Right atrium auricular region (tissue), 2 donors: ENCODE results near the gene RNF180. TPM values are rescaled to one million over a fixed set of nuclear protein-coding genes. Genes with fewer than 3 reads are reported as not detected.

Source experiments
- DNase-seq: peaks from one replicate; pipeline ENCODE4 v3.0.0-alpha.2; 2019; ENCODE audit warnings: low spot score
- H3K27ac ChIP-seq, 2 donors: fragments of 200-600 bp; sonication (generic); 1 replicate in 1 of 2; 2 replicates in 1 of 2; pipeline ENCODE4 v1.5.1; 2016 to 2019
- H3K27me3 ChIP-seq, 2 donors: fragments of 200-600 bp; sonication (generic); one replicate each; pipeline versions ENCODE4 v1.5.1 to v1.6.0; 2017 to 2019
- H3K36me3 ChIP-seq: fragments of 200-600 bp; sonication (generic); one replicate; pipeline ENCODE4 v1.5.1; 2016
- H3K4me1 ChIP-seq, 2 donors: fragments of 200-600 bp; sonication (generic); one replicate each; pipeline versions ENCODE4 v1.5.1 to v1.6.0; 2017 to 2019
- H3K4me3 ChIP-seq, 2 donors: fragments of 200-600 bp; sonication (generic); 1 replicate in 1 of 2; 2 replicates in 1 of 2; pipeline ENCODE4 v1.5.1; 2017 to 2019; ENCODE audit warnings: mild to moderate bottlenecking in 1 of 2, moderate library complexity in 1 of 2
- H3K9me3 ChIP-seq, 2 donors: fragments of 200-600 bp; sonication (generic); one replicate each; pipeline ENCODE4 v1.5.1; 2019
- CTCF ChIP-seq, 2 donors: fragments of 200-600 bp; sonication (generic); IDR thresholded peaks; one replicate each; pipeline ENCODE4 v1.5.1; 2019; ENCODE audit warnings: antibody characterized with exemption in 2 of 2
- total RNA-seq, 2 donors: library from RNA; depleted of rRNA; stranded (reverse); fragments of >200 nt; gene quantifications; one replicate each; pipeline ENCODE4 v1.1.0, GENCODE V29; 2016

The RNF180 gene
- total RNA-seq, 2 donors from 2014 or later = 17.8 to 21.1 TPM

DNA sequence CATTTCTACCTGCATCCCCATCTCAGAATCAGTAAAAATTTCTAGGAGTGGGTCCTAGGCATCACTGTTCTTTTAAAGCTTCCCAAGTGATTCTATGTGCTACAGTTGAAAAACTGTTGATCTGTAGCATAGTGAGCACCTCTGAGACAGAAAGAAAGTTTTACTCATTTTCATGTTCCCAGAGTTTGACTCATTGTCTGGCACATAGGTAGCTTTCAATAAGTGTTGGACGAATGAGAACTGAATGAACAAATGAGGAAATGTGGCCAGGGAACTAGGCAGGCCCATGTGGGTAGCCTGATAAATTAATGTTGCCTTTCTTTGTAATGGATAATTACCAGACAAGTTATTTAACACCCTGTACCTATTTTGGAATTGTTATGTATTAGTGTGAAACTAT, 33.8 kb downstream of the RNF180 start:
- H3K27ac ChIP-seq = no peak overlapping the region
- H3K36me3 ChIP-seq = no peaks in the 10 kb centered on the region
- no peak overlapping the region for H3K4me3 ChIP-seq
- H3K9me3 ChIP-seq = no peaks in the 10 kb centered on the region
- no peaks in the 10 kb centered on the region for H3K27me3 ChIP-seq
- DNase-seq = no peak
- no peak for TF ChIP-seq CTCF (IDR thresholded peaks at IDR 0.05)
- no peaks in the 10 kb centered on the region for H3K4me1 ChIP-seq

GRCh38 chr5:64201996-64202395, 36.4 kb downstream of the RNF180 start:
- no peaks in the 10 kb centered on the region for H3K36me3 ChIP-seq
- H3K27me3 ChIP-seq = no peaks in the 10 kb centered on the region
- H3K9me3 ChIP-seq = no peaks in the 10 kb centered on the region
- DNase-seq = no peak
- no peak for TF ChIP-seq CTCF (IDR thresholded peaks at IDR 0.05)
- no peaks in the 10 kb centered on the region for H3K4me1 ChIP-seq
- H3K27ac ChIP-seq = no peak overlapping the region
- H3K4me3 ChIP-seq = no peak overlapping the region

DNA sequence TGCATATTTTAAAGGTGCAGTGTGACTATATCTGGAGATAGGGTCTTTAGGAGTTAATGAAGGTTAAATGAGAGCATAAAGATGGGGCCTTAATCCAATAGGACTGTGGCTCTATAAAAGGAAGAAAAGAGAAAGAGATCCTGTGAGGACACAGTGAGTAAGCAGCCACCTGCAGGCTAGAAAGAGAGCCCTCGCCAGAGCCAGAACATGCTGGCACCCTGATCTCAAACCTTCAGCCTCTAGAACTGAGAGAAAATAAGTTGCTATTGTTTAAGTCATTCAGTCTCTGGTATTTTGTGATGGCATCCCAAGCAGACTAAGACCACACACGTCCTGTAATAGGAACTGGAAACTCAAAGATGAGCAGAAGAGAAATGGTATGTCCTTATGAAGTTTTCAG, 41.0 kb downstream of the RNF180 start:
- DNase-seq = no peak
- no peak overlapping the region for H3K4me3 ChIP-seq
- H3K4me1 ChIP-seq = peaks cover 0 to 8% of the 10 kb centered on the region in 2 donors
- TF ChIP-seq CTCF (IDR thresholded peaks at IDR 0.05) = no peak
- no peak overlapping the region for H3K27ac ChIP-seq
- no peaks in the 10 kb centered on the region for H3K36me3 ChIP-seq
- no peaks in the 10 kb centered on the region for H3K27me3 ChIP-seq
- no peaks in the 10 kb centered on the region for H3K9me3 ChIP-seq

DNA sequence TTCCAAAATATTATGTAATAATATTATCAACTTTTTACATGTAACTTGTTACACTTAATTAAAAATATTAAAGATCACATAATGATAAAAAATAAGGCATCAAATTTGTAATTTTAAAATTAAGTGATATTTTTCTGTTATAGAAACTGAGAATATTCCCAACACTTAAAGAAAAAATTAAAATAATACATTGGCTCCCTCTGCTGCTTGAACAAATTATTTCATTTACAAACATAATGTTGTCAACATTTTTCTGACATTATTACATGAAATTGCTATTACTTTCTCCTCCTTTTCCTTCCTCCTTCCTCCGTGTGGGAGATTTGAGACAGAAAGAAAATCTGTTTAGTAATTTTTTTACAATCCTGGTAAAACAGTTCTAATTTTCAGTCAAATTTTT, 42.3 kb downstream of the RNF180 start:
- peak in 1 of 2 donors; percentile 58 for TF ChIP-seq CTCF (IDR thresholded peaks at IDR 0.05)
- Histone ChIP-seq H3K4me1 (peaks cover 0 to 9% of the 10 kb centered on the region in 2 donors), H3K9me3 (no peaks in the 10 kb centered on the region), H3K27me3 (no peaks in the 10 kb centered on the region), H3K36me3 (no peaks in the 10 kb centered on the region), H3K27ac (no peak overlapping the region), H3K4me3 (no peak overlapping the region)
- DNase-seq = no peak

GRCh38 chr5:64209353-64209752, 43.7 kb downstream of the RNF180 start:
- Histone ChIP-seq H3K27me3 (no peaks in the 10 kb centered on the region), H3K36me3 (no peaks in the 10 kb centered on the region), H3K4me3 (no peak overlapping the region), H3K4me1 (peaks cover 0 to 22% of the 10 kb centered on the region in 2 donors), H3K27ac (no peak overlapping the region), H3K9me3 (no peaks in the 10 kb centered on the region)
- TF ChIP-seq CTCF (IDR thresholded peaks at IDR 0.05) = no peak
- DNase-seq = no peak

DNA sequence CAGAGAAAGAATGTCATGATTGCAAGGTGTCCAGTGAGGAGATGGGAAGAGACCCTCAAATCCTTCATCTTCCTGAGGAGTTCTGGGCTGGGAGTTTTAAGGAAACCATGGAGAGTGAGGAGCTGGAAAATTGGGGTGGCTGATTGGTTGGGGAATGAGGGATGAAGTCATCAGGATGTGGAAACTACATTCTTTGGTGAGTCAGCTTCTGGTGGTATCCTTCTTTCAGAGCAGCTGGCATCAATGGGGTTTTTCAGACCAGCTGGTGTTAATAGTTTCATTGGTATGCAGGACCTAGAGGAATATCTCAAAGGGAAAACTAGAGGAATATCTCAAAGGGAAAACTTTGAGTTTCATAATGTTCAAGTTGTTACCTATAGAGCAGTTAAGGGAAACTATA, 45.2 kb downstream of the RNF180 start:
- no peak overlapping the region for H3K4me3 ChIP-seq
- peaks cover 0 to 22% of the 10 kb centered on the region in 2 donors for H3K4me1 ChIP-seq
- no peaks in the 10 kb centered on the region for H3K9me3 ChIP-seq
- TF ChIP-seq CTCF (IDR thresholded peaks at IDR 0.05) = no peak
- no peaks in the 10 kb centered on the region for H3K36me3 ChIP-seq
- no peak for DNase-seq
- H3K27ac ChIP-seq = peak overlapping the region in 1 of 2 donors; percentile 39
- H3K27me3 ChIP-seq = no peaks in the 10 kb centered on the region
